ENCODE results near the gene RBMS1. TPM values are rescaled to one million over a fixed set of nuclear protein-coding genes. Genes with fewer than 3 reads are reported as not detected.
A peak's percentile ranks its signal among the peaks of the same experiment; 100 is the strongest.

Gene RBMS1
- total RNA-seq, 1 experiment from 2014 or later, result 38.8 TPM

GRCh38 chr2:160269803-160270570 is 223.6 kb downstream of the RBMS1 start:
- ChIA-PET POLR2A (ENCODE audit: unreplicated experiment) (no interaction called here), CTCF (no interaction called here)
- intact Hi-C loops (cut with micrococcal nuclease), result loop anchor here (5.0 kb wide), 1 partner anchor 158 kb away; no protein-coding TSS in a partner anchor

GRCh38 chr2:160269365-160269764 is 224.2 kb downstream of the RBMS1 start:
- Histone ChIP-seq H3K9me2 (replicated peaks; ENCODE audit: low read length) (no peaks in the 10 kb centered on the region), H3K27me3 (ENCODE audit: low read length) (no peaks in the 10 kb centered on the region), H3K27ac (ENCODE audit: low read length) (no peak overlapping the region), H3K4me1 (ENCODE audit: insufficient read depth, low read length) (no peaks in the 10 kb centered on the region), H3K79me2 (ENCODE audit: low read length) (no peaks in the 10 kb centered on the region), H3K9me3 (ENCODE audit: low read length) (no peaks in the 10 kb centered on the region), H2AFZ (ENCODE audit: low read length) (no peak overlapping the region), H3F3A (ENCODE audit: low read length, unreplicated experiment) (no peaks in the 10 kb centered on the region), H3K9ac (ENCODE audit: low read length) (no peak overlapping the region), H4K20me1 (ENCODE audit: low read length) (no peaks in the 10 kb centered on the region), H3K36me3 (ENCODE audit: low read depth, low read length) (peaks cover 13% of the 10 kb centered on the region), H3K4me2 (ENCODE audit: low read length) (no peak overlapping the region), H3K4me3 (ENCODE audit: low read length) (no peak overlapping the region)
- ChIA-PET CTCF (no interaction called here), POLR2A (ENCODE audit: unreplicated experiment) (no interaction called here)
- no peak for DNase-seq
- TF ChIP-seq EZH2 (IDR thresholded peaks at IDR 0.05; ENCODE audit: low read length, unreplicated experiment) (no peak), CTCF (conservative IDR thresholded peaks at IDR 0.05; ENCODE audit: low read depth, low read length) (no peak), EZH2phosphoT487 (IDR thresholded peaks at IDR 0.05; ENCODE audit: borderline replicate concordance, low read length) (no peak)
- intact Hi-C loops (cut with micrococcal nuclease), result loop anchor here (5.0 kb wide), 1 partner anchor 157 kb away; no protein-coding TSS in a partner anchor
- BruUV-seq (replicated peaks), result no TSS peak
- no peak for ATAC-seq

More at GRCh38 chr2:160269803-160270570, 223.6 kb downstream of the RBMS1 start:
- H2AFZ ChIP-seq (ENCODE audit: low read length), result no peak overlapping the region
- no peaks in the 10 kb centered on the region for H3K9me2 ChIP-seq (replicated peaks; ENCODE audit: low read length)
- no peaks in the 10 kb centered on the region for H3K27me3 ChIP-seq (ENCODE audit: low read length)
- no peaks in the 10 kb centered on the region for H4K20me1 ChIP-seq (ENCODE audit: low read length)
- no peaks in the 10 kb centered on the region for H3K79me2 ChIP-seq (ENCODE audit: low read length)
- no peak overlapping the region for H3K4me2 ChIP-seq (ENCODE audit: low read length)
- DNase-seq, result no peak
- TF ChIP-seq EZH2phosphoT487 (IDR thresholded peaks at IDR 0.05; ENCODE audit: borderline replicate concordance, low read length) (no peak), CTCF (conservative IDR thresholded peaks at IDR 0.05; ENCODE audit: low read depth, low read length) (no peak), EZH2 (IDR thresholded peaks at IDR 0.05; ENCODE audit: low read length, unreplicated experiment) (no peak)
- H3F3A ChIP-seq (ENCODE audit: low read length, unreplicated experiment), result no peaks in the 10 kb centered on the region
- H3K4me1 ChIP-seq (ENCODE audit: insufficient read depth, low read length), result no peaks in the 10 kb centered on the region
- H3K9me3 ChIP-seq (ENCODE audit: low read length), result no peaks in the 10 kb centered on the region
- H3K9ac ChIP-seq (ENCODE audit: low read length), result no peak overlapping the region
- no peak for ATAC-seq
- no TSS peak for BruUV-seq (replicated peaks)
- H3K27ac ChIP-seq (ENCODE audit: low read length), result no peak overlapping the region
- H3K4me3 ChIP-seq (ENCODE audit: low read length), result no peak overlapping the region
- peaks cover 18% of the 10 kb centered on the region for H3K36me3 ChIP-seq (ENCODE audit: low read depth, low read length)

- no peak for DNase-seq
- Histone ChIP-seq H3K4me3 (ENCODE audit: low read length) (no peak overlapping the region), H3K9me3 (ENCODE audit: low read length) (no peaks in the 10 kb centered on the region), H2AFZ (ENCODE audit: low read length) (no peak overlapping the region), H3K79me2 (ENCODE audit: low read length) (no peaks in the 10 kb centered on the region), H3K4me2 (ENCODE audit: low read length) (no peak overlapping the region), H4K20me1 (ENCODE audit: low read length) (no peaks in the 10 kb centered on the region), H3K9me2 (replicated peaks; ENCODE audit: low read length) (no peaks in the 10 kb centered on the region), H3K36me3 (ENCODE audit: low read depth, low read length) (peaks cover 11% of the 10 kb centered on the region), H3K9ac (ENCODE audit: low read length) (no peak overlapping the region), H3F3A (ENCODE audit: low read length, unreplicated experiment) (no peaks in the 10 kb centered on the region), H3K27ac (ENCODE audit: low read length) (no peak overlapping the region), H3K27me3 (ENCODE audit: low read length) (no peaks in the 10 kb centered on the region), H3K4me1 (ENCODE audit: insufficient read depth, low read length) (no peaks in the 10 kb centered on the region)
- BruUV-seq (replicated peaks), result TSS peak; percentile 2
- TF ChIP-seq EZH2phosphoT487 (IDR thresholded peaks at IDR 0.05; ENCODE audit: borderline replicate concordance, low read length), result no peak
- TF ChIP-seq CTCF (conservative IDR thresholded peaks at IDR 0.05; ENCODE audit: low read depth, low read length), result no peak
- TF ChIP-seq EZH2 (IDR thresholded peaks at IDR 0.05; ENCODE audit: low read length, unreplicated experiment), result no peak
- intact Hi-C loops (cut with micrococcal nuclease), result loop anchor here (5.0 kb wide), 1 partner anchor 156 kb away; no protein-coding TSS in a partner anchor
- ChIA-PET CTCF (no interaction called here), POLR2A (ENCODE audit: unreplicated experiment) (no interaction called here)
- no peak for ATAC-seq
Measured at GRCh38 chr2:160268151-160268781, 225.3 kb downstream of the RBMS1 start.
